ENCODE results near the gene SLC22A7. TPM values are rescaled to one million over a fixed set of nuclear protein-coding genes. Genes with fewer than 3 reads are reported as not detected.

SLC22A7 gene
- total RNA-seq, 1 experiment from 2014 or later: not detected

GRCh38 chr6:43331891-43332290, 33.8 kb downstream of the SLC22A7 start:
- no peaks in the 10 kb centered on the region for H3K9me3 Mint-ChIP-seq
- H3K27ac Mint-ChIP-seq: no peak overlapping the region
- 100% methylated on average over 1 of the region's 4 CpGs for WGBS (ENCODE audit: extremely low coverage, insufficient read length, low lambda C conversion rate)

More at GRCh38 chr6:43331891-43332290, 33.8 kb downstream of the SLC22A7 start:
- Histone ChIP-seq H3K4ac (ENCODE audit: low read depth, low read length) (no peak overlapping the region), H3K4me2 (ENCODE audit: insufficient read depth, insufficient read length, low read length) (no peak overlapping the region), H4K20me1 (ENCODE audit: control insufficient read depth, insufficient read depth, insufficient read length) (no peaks in the 10 kb centered on the region), H3K79me1 (ENCODE audit: insufficient read depth, low read depth, low read length, poor library complexity, severe bottlenecking) (no peaks in the 10 kb centered on the region), H3K23ac (ENCODE audit: insufficient read length, low read depth, low read length) (no peak overlapping the region), H4K5ac (ENCODE audit: insufficient read length, low read depth, low read length) (no peak overlapping the region), H3K27me3 (ENCODE audit: insufficient read depth, low read length) (no peaks in the 10 kb centered on the region), H3K56ac (ENCODE audit: insufficient read length, low read depth, low read length) (no peak overlapping the region), H2AFZ (ENCODE audit: low read length) (no peak overlapping the region), H3K4me1 (ENCODE audit: insufficient read depth, low read length) (no peaks in the 10 kb centered on the region), H2BK120ac (ENCODE audit: low read depth, low read length, poor library complexity, severe bottlenecking) (no peak overlapping the region), H3K14ac (ENCODE audit: insufficient read depth, low read length) (no peak overlapping the region), H3K9ac (ENCODE audit: extremely low read depth, insufficient read length, low read length) (no peak overlapping the region), H2BK5ac (ENCODE audit: insufficient read length, low read length) (no peak overlapping the region), H2AK5ac (ENCODE audit: insufficient read length, low read length) (no peak overlapping the region), H2BK15ac (ENCODE audit: low read depth, low read length) (no peak overlapping the region), H3K27ac (ENCODE audit: insufficient read length, low read depth, low read length) (no peak overlapping the region), H3K23me2 (ENCODE audit: insufficient read length, low read depth, low read length, poor library complexity, severe bottlenecking) (no peaks in the 10 kb centered on the region), H3K18ac (ENCODE audit: insufficient read length, low read depth, low read length) (no peak overlapping the region), H3K9me3 (ENCODE audit: control insufficient read depth, low read depth, low read length) (no peaks in the 10 kb centered on the region), H2BK12ac (ENCODE audit: insufficient read length, low read depth, low read length) (no peak overlapping the region), H2BK20ac (ENCODE audit: low read depth, low read length, poor library complexity, severe bottlenecking) (no peak overlapping the region), H3T11ph (ENCODE audit: low read length) (no peak overlapping the region), H4K8ac (replicated peaks; ENCODE audit: insufficient read length, low read depth, low read length) (no peak overlapping the region), H3K79me2 (ENCODE audit: insufficient read depth, low read length) (no peaks in the 10 kb centered on the region), H4K91ac (ENCODE audit: insufficient read length, low read depth, low read length) (no peak overlapping the region)
- H3K4me1 Mint-ChIP-seq: peaks cover 0 to 7% of the 10 kb centered on the region in 2 experiments; a peak in 2 of 4 replicates
- no peak overlapping the region for H3K4me3 Mint-ChIP-seq
- H3K27me3 Mint-ChIP-seq (ENCODE audit: low read depth): no peaks in the 10 kb centered on the region; the same call in none of the 2 replicates
- TF ChIP-seq CTCF (conservative IDR thresholded peaks at IDR 0.05): no peak
- no peaks in the 10 kb centered on the region for H3K36me3 Mint-ChIP-seq (ENCODE audit: insufficient read depth in 1 of 3, low read depth in 3 of 3)
- DNase-seq: no peak

Data from H9 (cell line).